RWPE2 (cell line): ENCODE data around the gene EPB41L4A.

ENCODE experiments used
- ATAC-seq: fragments of 200-7000 bp; cut with Tn5 transposase; 3 replicates; pipeline ENCODE4 v1.9.1; 2021; ENCODE audit warnings: low read depth
- DNase-seq: peaks from one replicate; pipeline ENCODE4 v3.0.0-alpha.2; 2020; ENCODE audit warnings: low spot score
- H3K27ac ChIP-seq: fragments of 450-650 bp; 2 replicates; pipeline ENCODE4 v1.5.1; 2017; ENCODE audit warnings: mild to moderate bottlenecking; ENCODE audit not compliant: poor library complexity, severe bottlenecking
- H3K27me3 ChIP-seq: fragments of 250-450 bp; sonication (Bioruptor Pico); 2 replicates; pipeline ENCODE4 v1.5.1; 2021; ENCODE audit warnings: mild to moderate bottlenecking, moderate library complexity; ENCODE audit not compliant: insufficient read depth, poor library complexity, severe bottlenecking
- H3K36me3 ChIP-seq: fragments of 250-450 bp; sonication (Bioruptor Pico); 2 replicates; pipeline ENCODE4 v1.5.1; 2020; ENCODE audit warnings: low read depth, mild to moderate bottlenecking, moderate library complexity
- H3K4me1 ChIP-seq: fragments of 250-450 bp; sonication (Bioruptor Pico); 2 replicates; pipeline ENCODE4 v1.5.1; 2021; ENCODE audit warnings: mild to moderate bottlenecking, moderate library complexity; ENCODE audit not compliant: insufficient read depth, poor library complexity, severe bottlenecking
- H3K4me3 ChIP-seq: fragments of 250-450 bp; sonication (Bioruptor Pico); 2 replicates; pipeline ENCODE4 v1.5.1; 2021; ENCODE audit warnings: mild to moderate bottlenecking, moderate library complexity; ENCODE audit not compliant: severe bottlenecking
- H3K9me3 ChIP-seq: fragments of 250-450 bp; sonication (Bioruptor Pico); 2 replicates; pipeline ENCODE4 v1.5.1; 2021; ENCODE audit warnings: mild to moderate bottlenecking, moderate library complexity; ENCODE audit not compliant: severe bottlenecking
- TF ChIP-seq, protein P1 (sequence below): fragments of 450-650 bp; IDR thresholded peaks from one replicate; pipeline ENCODE4 v1.5.1; 2017; ENCODE audit warnings: mild to moderate bottlenecking, moderate library complexity; ENCODE audit not compliant: poor library complexity, severe bottlenecking

EPB41L4A gene

DNA sequence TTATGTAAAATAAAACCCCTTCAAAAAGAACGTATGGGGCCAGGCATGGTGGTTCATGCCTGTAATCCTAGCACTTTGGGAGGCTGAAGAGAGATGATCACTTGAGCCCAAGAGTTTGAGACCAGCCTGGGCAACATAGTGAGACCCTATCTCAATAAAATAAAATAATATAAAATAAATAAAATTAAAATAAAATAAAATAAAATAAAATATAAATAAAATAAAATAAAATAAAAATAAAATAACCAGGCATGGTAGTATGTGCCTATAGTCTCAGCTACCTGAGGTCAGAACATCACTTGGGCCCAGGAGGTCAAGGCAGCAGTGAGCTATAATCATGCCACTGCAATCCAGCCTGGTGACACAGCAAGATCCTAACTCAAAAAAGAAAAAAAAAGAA, 185.1 kb downstream of the EPB41L4A start:
- Histone ChIP-seq H3K9me3 (no peaks in the 10 kb centered on the region), H3K4me3 (no peak overlapping the region), H3K27me3 (no peaks in the 10 kb centered on the region), H3K36me3 (no peaks in the 10 kb centered on the region), H3K27ac (no peak overlapping the region), H3K4me1 (peaks cover 28% of the 10 kb centered on the region)
- no peak for DNase-seq
- ATAC-seq, result no peak
- TF ChIP-seq, protein P1, sequence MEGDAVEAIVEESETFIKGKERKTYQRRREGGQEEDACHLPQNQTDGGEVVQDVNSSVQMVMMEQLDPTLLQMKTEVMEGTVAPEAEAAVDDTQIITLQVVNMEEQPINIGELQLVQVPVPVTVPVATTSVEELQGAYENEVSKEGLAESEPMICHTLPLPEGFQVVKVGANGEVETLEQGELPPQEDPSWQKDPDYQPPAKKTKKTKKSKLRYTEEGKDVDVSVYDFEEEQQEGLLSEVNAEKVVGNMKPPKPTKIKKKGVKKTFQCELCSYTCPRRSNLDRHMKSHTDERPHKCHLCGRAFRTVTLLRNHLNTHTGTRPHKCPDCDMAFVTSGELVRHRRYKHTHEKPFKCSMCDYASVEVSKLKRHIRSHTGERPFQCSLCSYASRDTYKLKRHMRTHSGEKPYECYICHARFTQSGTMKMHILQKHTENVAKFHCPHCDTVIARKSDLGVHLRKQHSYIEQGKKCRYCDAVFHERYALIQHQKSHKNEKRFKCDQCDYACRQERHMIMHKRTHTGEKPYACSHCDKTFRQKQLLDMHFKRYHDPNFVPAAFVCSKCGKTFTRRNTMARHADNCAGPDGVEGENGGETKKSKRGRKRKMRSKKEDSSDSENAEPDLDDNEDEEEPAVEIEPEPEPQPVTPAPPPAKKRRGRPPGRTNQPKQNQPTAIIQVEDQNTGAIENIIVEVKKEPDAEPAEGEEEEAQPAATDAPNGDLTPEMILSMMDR, result no peak

DNA sequence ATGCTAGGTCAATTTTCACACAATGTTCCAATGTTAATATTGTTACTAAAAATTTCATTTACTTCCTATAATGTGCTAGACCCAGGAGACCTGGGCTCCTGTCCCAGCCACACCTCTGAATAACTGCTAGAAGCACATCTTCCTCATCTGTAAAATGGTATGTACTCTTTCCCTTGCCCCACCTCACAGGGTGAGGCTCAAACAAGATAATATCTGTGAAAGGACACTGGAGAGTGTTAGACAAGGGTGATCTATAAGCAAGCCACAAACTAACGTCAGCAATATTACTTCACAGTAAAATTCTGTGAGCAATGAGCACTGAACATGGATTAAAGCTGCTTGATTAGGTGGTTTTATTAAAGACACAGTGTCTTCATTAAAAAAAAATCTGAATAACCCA, 186.4 kb downstream of the EPB41L4A start:
- no peaks in the 10 kb centered on the region for H3K36me3 ChIP-seq
- peak; percentile 49; the same call in 2 of the 3 replicates for ATAC-seq
- no peaks in the 10 kb centered on the region for H3K9me3 ChIP-seq
- H3K4me1 ChIP-seq, result peaks cover 39% of the 10 kb centered on the region
- TF ChIP-seq, protein P1, result no peak
- H3K27me3 ChIP-seq, result no peaks in the 10 kb centered on the region
- H3K27ac ChIP-seq, result peak overlapping the region; percentile 59
- no peak overlapping the region for H3K4me3 ChIP-seq
- no peak for DNase-seq

DNA sequence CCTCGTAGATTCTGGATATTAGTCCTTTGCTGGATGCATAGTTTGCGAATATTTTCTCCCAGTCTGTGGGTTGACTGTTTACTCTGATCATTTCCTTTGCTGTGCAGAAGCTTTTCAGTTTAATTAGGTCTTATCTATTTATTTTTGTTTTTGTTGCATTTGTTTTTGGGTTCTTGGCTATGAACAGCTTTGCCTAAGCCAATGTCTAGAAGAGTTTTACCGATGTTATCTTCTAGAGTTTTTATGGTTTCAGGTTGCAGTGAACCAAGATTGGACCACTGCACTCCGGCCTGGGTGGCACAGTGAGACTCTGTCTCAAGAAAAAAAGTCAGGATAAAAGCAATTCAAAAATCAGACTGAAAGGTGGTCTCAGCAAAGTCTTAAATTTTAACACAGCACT, 188.5 kb downstream of the EPB41L4A start:
- Histone ChIP-seq H3K36me3 (no peaks in the 10 kb centered on the region), H3K4me1 (peaks cover 40% of the 10 kb centered on the region), H3K9me3 (no peaks in the 10 kb centered on the region), H3K27me3 (no peaks in the 10 kb centered on the region), H3K4me3 (no peak overlapping the region), H3K27ac (peak overlapping the region; percentile 68)
- TF ChIP-seq, protein P1, result no peak
- DNase-seq (no peak), ATAC-seq (no peak)

DNA sequence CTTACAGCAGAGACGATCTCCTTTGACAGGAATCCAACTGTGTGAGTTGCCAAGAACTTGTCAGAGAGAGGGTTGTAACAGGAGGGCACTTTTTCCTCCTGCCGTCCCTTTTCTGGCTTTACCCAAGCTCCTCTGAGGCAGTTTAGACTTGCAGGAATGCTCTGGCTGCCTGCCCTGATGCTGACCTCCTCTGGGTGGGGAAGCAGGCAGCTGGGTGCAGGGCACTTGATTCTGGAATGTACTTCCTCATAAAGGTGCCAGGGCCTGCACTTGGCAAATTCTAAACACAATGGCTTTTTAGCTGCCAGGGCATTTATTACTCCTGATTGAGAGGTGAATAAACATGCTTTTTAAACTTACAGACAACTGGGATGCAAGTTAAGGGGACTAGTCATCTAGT, 190.4 kb downstream of the EPB41L4A start:
- H3K27ac ChIP-seq, result peak overlapping the region; percentile 68
- ATAC-seq (peak; percentile 98), DNase-seq (peak; percentile 92)

More for the DNA sequence above, 190.4 kb downstream of the EPB41L4A start:
- Histone ChIP-seq H3K27me3 (no peaks in the 10 kb centered on the region), H3K4me1 (peaks cover 40% of the 10 kb centered on the region), H3K36me3 (no peaks in the 10 kb centered on the region), H3K9me3 (no peaks in the 10 kb centered on the region), H3K4me3 (no peak overlapping the region)
- TF ChIP-seq, protein P1, result no peak
